Heart left ventricle (tissue), 13 donors: ENCODE results near the gene NUDT3.

Experiments
- POLR2A ChIP-seq, 2 donors: fragments of 450-650 bp; IDR thresholded peaks; one replicate each; pipeline ENCODE4 v1.6.1; 2017; ENCODE audit warnings: antibody characterized with exemption in 2 of 2, mild to moderate bottlenecking in 2 of 2, moderate library complexity in 2 of 2
- TF ChIP-seq, protein P1 (sequence below), 12 donors: fragments of 200-600 bp; sonication (generic) in 4 of 12; IDR thresholded peaks; one replicate each; pipeline versions ENCODE4 v1.5.0 to v1.8.0; 2018 to 2022; ENCODE audit warnings: antibody characterized with exemption in 12 of 12, mild to moderate bottlenecking in 5 of 12
- donor health status: ischemic (EF 13 %, LVEDD 7.1; RV severe dilation, severe dysfunction).
- donor health status: DM: no; HTN: yes; CAD: no.
- donor health status: DM: no; HTN: no; CAD: no.
- donor health status: ischemic (EF 25% LVEDD 6.9; RV normal size, moderate dysfunction).
- donor health status: ischemic (EF 25% LVEDD 5.7; RV mildly dilated, moderate dysfunction).
- donor health status: ischemic (EF 35%, LVEDD 5.7; RV mildly dilated, moderate dysfunction).
- donor health status: nonischemic (EF 11% LVEDD 7.7; RV severe dilation, severe dysfunction).
- donor health status: DM: yes; HTN: yes; CAD: no.
- donor health status: PGD.
- donor health status: ischemic (EF 29% LVEDD 5.4; RV normal size, mild dysfunction).
- donor health status: nonischemic (EF 23%, LVEDD 6.1; RV moderate dilation, normal function).

DNA sequence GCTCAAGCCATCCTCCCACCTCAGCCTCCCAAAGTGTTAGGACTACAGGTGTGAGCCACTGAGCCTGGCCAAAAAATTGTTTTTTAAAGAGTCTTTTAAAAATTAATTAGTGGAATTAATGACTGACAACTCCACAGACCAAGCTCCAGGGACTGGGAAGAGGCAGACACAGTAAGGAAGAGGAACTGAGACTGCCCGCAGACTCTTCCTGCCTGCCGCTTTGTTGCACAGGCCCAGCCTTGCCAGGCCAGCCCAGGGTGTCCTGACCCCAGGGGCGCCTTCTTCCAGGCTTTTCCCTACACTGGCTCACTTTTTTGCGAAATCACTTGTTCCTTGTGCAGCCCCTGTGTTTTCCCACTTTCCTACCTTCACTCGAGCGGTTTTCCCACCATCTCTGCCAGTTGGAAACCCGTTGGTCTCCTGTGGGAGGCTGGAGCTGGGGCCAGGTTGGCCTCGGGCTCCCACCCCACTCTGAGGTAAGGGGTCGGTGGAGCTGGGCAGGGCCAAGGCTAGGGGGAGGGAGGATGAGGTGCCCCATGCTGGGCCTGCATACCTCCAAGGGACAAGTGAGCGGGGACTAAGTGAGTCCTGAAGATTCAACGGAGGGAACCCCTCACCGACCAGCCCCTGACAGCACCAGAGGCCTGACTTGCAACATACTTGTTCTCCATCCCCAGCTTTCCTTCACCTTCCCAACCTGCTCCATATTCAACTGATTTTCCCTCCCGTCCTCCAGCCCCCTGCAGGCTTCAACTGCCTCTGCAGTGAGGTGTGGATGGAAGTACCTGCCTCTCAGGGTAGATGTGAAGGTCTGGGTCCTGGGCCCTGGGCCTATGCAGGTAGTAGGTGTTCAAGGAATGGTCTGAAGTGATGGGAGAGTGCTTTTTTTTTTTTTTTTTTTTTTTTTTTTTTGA lies 120.2 kb downstream of the NUDT3 start:
- TF ChIP-seq, protein P1, sequence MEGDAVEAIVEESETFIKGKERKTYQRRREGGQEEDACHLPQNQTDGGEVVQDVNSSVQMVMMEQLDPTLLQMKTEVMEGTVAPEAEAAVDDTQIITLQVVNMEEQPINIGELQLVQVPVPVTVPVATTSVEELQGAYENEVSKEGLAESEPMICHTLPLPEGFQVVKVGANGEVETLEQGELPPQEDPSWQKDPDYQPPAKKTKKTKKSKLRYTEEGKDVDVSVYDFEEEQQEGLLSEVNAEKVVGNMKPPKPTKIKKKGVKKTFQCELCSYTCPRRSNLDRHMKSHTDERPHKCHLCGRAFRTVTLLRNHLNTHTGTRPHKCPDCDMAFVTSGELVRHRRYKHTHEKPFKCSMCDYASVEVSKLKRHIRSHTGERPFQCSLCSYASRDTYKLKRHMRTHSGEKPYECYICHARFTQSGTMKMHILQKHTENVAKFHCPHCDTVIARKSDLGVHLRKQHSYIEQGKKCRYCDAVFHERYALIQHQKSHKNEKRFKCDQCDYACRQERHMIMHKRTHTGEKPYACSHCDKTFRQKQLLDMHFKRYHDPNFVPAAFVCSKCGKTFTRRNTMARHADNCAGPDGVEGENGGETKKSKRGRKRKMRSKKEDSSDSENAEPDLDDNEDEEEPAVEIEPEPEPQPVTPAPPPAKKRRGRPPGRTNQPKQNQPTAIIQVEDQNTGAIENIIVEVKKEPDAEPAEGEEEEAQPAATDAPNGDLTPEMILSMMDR (IDR thresholded peaks at IDR 0.05), result no peak
- TF ChIP-seq POLR2A (IDR thresholded peaks at IDR 0.05), result no peak
